GM18870 (cell line): ENCODE data around the gene MORC4.

ENCODE experiments used
- ATAC-seq: cut with Tn5 transposase; IDR thresholded peaks from one replicate; pipeline ENCODE4 v1.9.1; 2021; ENCODE audit warnings: moderate library complexity; ENCODE audit not compliant: unreplicated experiment

The MORC4 gene

DNA sequence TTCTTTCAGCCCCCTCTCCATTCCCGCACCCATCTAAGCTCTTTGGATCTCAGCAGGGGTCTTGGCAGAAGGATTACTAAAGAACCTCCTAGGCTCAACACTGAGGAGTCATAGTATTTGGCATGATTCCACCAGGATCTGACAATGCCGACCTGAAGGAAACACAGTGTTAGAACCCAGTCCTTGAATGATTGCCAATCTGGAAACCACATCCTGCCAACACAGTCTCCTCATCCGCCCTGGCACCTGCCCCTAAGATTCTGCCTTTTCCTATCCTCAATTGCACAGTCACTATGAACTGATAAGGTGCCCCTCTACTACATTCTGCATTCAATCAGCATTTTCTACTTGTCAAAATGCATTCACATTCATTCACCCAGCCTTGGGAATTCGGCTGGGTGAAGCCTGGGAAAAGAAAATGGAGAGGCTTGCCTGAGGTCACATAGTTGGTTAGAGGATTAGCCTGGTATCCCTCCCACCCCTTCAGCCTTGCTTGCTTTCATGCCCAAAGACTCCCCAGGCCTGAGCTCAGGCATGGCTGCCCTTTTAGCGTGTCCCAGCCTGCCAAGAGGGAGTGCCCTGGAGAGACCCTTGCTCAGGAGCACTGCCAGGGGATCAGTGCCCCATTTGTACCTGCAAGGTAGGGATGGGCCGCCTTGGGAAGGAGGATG lies 82.0 kb downstream of the MORC4 start:
- peak; percentile 57 for ATAC-seq

DNA sequence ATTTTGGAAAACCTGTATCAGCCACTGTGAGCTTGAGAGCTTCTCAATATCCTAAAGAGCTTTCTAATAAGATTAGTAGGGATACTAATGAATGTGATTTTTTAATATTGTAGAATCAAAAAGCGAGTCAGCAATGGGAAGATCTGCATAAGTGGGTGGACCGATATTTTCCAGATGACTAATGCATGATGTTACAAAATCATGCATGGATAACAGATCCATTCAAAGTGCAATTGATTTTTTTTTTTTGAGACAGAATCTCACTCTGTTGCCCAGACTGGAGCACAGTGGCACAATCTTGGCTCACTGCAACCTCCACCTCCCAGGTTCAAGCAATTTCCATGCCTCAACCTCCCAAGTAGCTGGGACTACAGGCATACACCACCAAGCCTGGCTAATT lies 87.1 kb downstream of the MORC4 start:
- ATAC-seq: no peak

DNA sequence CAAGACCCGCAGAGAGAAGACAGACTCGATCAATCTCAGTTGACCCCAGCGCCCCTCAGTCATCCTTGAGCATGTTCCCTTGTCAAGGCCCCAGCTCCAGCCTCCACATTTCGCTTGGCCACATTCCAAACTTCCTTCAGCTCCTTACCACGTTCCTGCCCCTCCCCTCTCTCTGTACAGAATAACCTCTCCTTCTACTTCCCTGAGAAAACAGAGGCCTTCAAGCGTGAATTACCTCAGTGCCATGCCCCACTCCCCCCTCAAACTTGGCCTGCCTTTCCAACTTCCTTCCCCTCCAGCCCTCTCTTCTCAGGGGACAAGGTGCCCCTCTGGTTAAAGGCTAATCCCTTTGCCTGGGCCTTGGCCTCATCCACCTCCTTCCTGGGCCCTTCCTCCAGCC lies 93.7 kb downstream of the MORC4 start:
- ATAC-seq: no peak

DNA sequence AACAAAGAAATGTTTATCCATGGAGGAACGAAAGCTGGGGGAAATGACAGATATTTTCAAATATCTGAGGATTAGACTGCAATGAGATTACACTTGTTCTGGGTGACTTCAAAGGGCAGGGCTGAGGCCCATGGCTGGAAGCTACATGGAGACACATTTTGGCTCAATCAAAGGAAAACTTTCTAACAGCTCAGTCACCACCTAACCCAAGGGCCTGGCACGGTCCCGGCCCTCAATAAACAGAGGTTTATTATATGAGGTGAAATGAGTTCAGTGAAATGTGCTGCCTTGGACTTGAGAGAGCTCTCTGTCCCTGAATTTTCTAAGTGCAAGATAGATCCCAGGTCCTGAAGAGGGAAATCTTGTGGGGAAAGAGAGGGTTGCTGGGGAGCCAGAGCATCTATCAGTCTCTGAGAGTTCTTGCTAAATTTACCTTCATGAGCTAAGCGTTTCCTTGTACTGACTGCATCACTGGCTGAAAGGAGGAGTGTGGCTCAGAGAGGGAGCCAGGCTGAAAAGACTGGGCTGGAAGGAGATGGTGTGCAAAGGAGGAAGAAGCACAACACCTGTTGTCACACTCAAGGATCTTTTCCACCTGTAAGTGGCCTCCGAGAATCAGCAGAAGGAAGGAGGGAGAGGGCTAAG lies 94.8 kb downstream of the MORC4 start:
- ATAC-seq: no peak

DNA sequence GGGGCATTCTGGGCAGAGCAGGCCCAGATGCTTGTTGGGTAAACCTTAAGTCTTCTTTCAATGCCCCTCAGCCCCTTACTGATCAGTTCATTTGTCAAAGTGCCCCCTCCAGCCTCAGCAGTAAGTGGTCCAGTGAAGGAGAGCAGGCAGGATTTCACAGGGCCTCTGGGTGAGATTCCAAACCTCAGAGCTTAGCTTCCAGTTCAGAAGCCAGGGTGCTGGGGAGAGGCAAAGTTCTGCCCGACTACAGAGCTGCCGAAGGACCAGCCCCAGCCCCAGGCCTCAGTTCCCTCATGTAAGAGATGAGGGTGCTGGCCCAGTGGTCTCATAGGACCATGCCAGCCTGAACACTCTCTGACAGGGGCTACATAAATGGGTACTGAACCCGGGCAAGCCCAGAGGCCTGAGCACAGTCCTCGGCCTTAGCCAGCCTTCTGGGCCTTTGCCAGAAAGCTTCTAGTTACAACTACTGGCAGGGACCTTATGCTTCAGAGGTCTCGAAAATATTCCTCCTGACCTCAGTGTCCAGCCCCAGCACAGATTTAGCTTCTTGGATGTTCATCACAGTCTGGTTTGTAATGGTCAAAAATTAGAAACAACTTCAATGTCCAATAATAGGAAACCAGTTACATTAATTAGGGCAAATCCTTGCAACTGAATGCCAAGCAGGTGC lies 96.0 kb downstream of the MORC4 start:
- no peak for ATAC-seq

DNA sequence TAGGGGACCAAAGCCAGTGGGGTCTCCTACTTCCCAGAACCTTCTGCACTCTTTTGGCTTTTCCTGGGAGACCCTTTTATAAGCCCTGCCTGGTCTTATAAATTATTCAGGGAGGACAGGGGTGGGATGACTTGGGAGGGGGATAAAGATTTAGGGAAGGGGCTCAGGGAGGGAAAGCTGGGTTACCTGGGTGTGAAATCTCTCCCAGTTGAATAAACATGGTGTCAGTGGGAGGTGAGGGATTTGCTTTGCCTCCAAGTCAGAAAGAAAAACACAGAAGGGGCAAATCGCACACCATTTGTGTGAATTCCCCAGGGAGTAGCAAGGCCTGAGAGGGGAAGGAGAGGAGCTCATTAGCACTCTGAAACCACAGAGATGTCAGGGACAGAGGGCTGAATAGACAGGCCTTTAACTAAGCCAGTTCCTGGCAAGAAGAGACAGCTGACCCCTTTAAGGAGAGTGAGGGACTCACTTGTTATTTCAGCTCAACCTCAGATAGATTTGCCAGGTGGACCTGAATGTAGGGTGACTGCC lies 96.7 kb downstream of the MORC4 start, which contains the start of gene RIPPLY1:
Gene RIPPLY1, minus strand, starts transcription at position 51 of the 534 bp plus-strand sequence. CDS start 54 bp downstream, outside the sequence.
- no peak for ATAC-seq

DNA sequence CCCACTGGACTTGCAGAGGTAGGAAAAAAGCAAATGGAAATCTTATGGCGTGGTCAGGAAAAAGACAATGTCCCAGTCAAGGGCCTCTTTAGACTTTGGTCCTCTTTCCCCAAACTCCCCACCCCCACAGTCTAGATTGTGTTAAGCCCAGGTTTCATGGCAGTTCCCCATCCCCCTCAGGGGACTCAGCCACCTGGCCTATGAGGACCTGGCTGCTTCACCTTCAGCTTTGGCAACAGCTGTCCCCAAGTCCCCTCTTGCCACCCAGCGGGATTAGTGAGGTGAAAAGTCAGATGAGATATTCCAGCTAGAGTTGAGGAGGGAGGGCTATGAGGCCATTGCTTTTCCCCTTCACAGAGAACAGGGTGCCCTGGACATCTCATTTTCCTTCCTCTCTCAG lies 97.3 kb downstream of the MORC4 start:
- no peak for ATAC-seq

DNA sequence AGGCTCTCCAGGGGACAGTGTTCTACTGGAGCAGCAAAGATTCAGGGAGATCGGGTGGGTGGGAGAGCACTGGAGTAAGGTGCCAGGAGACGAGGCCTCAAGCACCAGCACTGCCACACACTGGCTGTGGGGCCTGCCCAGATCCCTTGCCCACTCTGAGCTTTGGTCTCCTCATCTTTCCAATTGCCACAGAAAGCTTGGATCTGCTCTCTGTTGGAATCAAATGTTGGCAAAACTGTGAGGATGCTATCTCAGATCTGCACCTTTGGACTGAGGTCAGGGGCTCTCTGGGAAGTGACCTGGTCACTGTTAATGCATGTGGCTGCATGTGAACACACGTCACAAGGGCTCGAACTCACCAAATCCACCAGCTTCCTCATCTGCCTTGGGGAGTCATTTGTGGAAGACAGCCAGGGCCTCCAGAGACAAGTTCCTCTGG lies 98.2 kb downstream of the MORC4 start:
- ATAC-seq: no peak

DNA sequence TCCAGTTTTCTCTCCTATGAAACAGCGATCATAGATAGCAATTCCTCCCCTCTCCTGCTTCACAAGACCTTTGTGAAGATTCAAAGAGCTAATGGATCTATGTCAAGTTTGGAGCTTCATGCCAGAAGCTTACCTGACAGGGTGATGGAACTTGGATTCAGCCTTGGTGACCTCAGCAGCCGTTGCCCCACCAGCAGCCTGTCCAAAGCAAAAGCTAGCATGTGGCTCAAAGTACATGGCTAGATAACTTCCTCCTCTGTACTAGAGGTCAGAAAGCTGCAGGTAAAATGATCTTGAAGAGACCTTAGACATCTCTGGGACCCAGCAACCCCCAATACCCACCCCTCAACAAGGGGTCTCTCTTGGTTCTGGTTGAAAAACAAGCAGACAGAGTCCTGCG lies 98.7 kb downstream of the MORC4 start:
- ATAC-seq: no peak

DNA sequence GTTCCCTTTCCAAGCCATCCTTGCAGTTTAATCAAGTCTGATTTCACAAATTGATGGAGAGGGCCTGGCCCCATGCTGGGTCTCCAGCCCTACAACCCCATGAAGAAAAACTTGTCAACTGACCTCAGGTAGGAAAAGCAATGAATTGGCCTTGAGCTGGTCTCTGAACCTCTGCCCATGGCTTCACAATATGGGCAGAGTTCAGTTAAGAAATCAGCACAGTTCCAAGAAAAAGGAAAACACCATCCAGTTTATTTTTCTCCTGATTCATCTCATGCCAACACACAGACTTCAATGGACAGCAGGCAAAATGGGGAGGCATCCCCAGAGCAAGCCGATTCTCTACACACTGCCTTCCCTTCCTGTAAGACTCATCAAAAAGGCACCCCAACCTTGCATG lies 100.2 kb downstream of the MORC4 start:
- ATAC-seq: no peak

DNA sequence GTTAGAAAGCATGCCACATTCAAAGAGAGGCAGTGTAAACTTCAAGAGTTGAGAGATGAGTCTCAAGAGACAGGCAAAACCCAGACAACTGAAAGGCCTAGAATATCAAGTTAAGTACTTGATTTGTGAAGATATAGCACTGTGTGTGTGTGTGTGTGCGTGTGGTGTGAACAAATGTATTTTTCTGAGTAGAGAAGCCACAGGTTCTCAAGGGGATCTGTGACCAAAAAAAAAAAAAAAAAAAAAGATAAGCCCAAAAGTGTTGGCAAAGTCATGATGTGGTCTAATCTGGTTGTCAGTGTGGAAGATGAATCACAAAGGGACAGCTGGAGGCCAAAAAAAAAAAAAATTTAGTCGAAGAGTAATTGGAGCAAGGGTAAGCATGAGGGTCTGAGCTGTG lies 100.7 kb downstream of the MORC4 start:
- no peak for ATAC-seq

DNA sequence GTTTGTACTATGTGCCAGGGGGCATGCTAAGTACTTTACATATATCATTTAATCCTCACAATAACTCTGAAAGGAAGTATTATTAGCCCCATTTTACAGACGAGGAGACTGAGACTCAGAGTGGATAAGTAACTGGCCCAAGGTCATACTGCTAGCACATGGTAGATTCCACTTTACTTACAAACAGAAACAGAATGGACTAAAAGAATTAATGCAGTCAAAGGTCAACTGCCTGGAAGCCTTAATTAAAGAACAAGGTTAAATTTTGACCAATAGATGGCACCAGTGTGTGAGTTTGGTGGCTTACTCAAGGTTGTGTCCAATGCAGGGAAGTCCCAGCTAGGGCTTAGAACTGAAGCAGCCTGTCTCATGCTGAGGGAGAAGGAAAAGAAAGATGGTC lies 101.5 kb downstream of the MORC4 start:
- ATAC-seq: peak; percentile 72

DNA sequence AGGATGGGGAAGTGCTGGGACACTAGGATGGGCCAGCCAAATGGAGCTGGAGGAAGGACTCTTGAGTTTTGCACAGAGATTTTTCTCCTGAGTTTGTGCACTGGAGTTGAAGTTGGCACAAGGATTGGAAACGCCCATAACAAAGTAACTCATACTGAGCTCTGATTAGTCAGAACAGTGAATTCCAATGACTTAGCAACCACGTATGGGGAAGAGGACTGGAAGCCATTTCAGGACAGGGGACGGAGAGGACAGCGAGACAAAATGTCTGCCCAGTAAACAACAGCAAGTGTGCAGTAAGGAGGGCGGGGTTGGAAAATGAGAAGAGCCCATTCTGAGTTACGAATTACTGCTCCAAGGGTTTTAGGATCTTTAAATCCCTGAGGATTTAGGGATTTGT lies 102.8 kb downstream of the MORC4 start:
- no peak for ATAC-seq

DNA sequence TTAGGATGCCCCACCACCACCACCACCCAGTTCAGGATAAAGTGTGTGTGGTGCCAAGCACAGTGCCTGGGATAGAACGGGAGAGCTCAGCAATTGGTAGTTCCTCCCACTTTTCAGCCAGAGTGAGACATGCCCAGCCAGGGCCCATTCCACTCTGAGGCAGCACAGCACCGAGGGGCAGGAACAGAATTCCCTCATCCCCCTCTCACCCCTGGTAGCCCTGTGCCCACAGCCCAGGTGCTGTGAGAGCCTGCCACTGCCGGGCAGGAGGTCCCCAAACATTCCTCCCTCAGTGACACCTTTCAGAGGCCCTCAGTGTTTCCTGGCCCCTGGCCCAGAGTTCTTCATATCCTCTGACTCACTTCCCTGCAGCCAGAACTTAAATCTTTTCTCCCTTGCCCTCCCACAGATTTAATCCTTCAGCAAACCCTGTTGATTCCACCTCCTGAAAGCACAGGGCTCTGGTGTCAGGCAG lies 105.0 kb downstream of the MORC4 start:
- ATAC-seq: no peak

DNA sequence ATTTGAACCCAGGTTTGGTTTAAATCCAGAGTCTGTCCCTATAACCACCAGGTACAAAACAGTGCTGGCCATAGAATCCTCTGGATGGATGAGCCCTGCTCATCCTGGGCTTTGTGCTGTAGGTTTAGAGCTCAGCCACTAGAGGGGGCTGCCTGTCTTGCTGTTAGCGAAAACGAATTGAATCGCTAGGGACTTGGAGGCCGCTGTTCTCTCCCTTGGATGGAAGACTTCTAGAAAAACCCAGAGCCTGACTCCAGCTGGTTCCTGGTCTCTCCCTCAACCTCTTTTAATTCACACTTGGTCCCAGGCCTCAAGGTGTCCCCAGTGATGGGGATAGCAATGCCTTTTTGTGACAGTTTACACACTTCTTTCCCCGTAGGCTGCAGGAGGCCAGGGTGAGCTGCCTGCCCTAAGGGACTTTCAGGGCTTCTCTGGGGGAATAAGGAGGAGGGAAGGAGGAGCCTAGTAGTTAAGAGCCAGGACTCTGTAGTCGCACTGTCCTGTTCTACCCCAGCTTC lies 105.6 kb downstream of the MORC4 start:
- peak; percentile 52 for ATAC-seq

DNA sequence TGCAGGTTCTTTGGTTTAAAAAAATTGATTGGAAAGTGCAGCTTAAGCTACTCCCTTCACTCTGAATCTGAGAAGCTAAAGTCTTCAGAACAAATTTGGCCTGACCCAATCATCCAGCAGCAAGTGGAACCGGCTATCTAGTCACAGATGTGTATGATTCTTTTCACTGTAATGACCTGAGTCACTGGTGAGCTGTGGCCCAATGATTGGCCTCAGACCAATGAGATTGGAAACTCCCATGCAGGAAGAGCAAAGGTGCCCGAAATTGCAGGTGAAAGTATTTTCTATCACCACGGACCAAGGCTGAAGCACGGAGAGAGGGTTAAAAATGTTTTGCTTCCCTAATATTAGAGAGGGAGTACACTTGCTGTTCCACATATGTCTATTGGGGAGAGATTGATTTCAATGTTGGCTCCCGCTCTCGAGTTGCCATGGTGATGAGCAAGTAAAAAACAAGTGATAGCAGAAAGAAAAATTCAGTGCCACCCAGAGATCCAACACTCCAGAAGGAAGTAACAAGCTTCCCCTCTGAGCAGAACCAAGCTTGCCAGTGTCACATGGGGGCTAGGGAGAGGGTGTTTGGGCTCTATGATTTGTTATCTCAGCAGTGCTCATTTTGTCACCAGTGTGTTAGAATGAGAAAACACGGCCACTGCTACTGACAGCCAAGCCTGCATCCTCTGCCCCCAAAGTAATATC lies 108.1 kb downstream of the MORC4 start:
- no peak for ATAC-seq
